Prostate gland (tissue), 2 donors: ENCODE measurements around the gene PECR. TPM values are rescaled to one million over a fixed set of nuclear protein-coding genes. Genes with fewer than 3 reads are reported as not detected.

Experiments
- DNase-seq: peaks from one replicate; pipeline ENCODE4 v3.0.0-alpha.2; 2019; ENCODE audit warnings: low spot score
- H3K27ac ChIP-seq, 2 donors: fragments of 200-600 bp; sonication (generic); 2 replicates each; pipeline ENCODE4 v1.5.1; 2017 to 2019
- H3K27me3 ChIP-seq: fragments of 200-600 bp; sonication (generic); replicated peaks from 2 replicates; pipeline ENCODE4 v1.5.1; 2019; ENCODE audit not compliant: insufficient read depth
- H3K36me3 ChIP-seq, 2 donors: fragments of 200-600 bp; sonication (generic); 1 replicate in 1 of 2; 2 replicates in 1 of 2; pipeline versions ENCODE4 v1.5.1 to v1.8.1; 2017 to 2019
- H3K4me1 ChIP-seq: fragments of 200-600 bp; sonication (generic); replicated peaks from 2 replicates; pipeline ENCODE4 v1.5.1; 2019
- H3K4me3 ChIP-seq, 2 donors: fragments of 200-600 bp; sonication (generic); 2 replicates each; pipeline ENCODE4 v1.5.1; 2017 to 2019
- H3K9me3 ChIP-seq: fragments of 200-600 bp; sonication (generic); 2 replicates; pipeline ENCODE4 v1.5.1; 2017
- CTCF ChIP-seq, 4 experiments: fragments of 200-600 bp in 2 of 4; fragments of 450-650 bp in 2 of 4; sonication (generic) in 2 of 4; IDR thresholded peaks; 1 replicate in 3 of 4; 2 replicates in 1 of 4; pipeline ENCODE4 v1.5.1; 2016 to 2019; ENCODE audit warnings: antibody characterized with exemption in 4 of 4, mild to moderate bottlenecking in 2 of 4, moderate library complexity in 2 of 4
- POLR2A ChIP-seq: fragments of 450-650 bp; IDR thresholded peaks from one replicate; pipeline ENCODE4 v1.6.1; 2016; ENCODE audit warnings: antibody characterized with exemption, mild to moderate bottlenecking
- POLR2AphosphoS5 ChIP-seq: sonication (generic); formaldehyde crosslinking; IDR thresholded peaks from one replicate; pipeline ENCODE4 v1.6.1; 2017; ENCODE audit warnings: antibody characterized with exemption
- WGBS: methylation state at CpG from one replicate; pipeline ENCODE4 v1.1.5; 2018; 5-methylcytosine and 5-hydroxymethylcytosine counted together
- intact Hi-C: fragments of 100-400 bp; cut with DNase I; formaldehyde crosslinking; loops from one replicate; pipeline ENCODE4 v1.14.2; 2022
- total RNA-seq, 2 donors: library from RNA; depleted of rRNA; stranded (reverse); fragments of >200 nt; gene quantifications; one replicate each; pipeline ENCODE4 v1.1.0, GENCODE V29; 2016

PECR gene
- total RNA-seq, 2 donors from 2014 or later, result 6.9 to 16.3 TPM

- intact Hi-C loops, result loop anchor here (10.0 kb wide), 1 partner anchor 295 kb away; the partner anchor contains the start of gene SMARCAL1
- Histone ChIP-seq H3K27me3 (no peaks in the 10 kb centered on the region), H3K27ac (no peak overlapping the region), H3K9me3 (no peaks in the 10 kb centered on the region), H3K4me1 (no peaks in the 10 kb centered on the region), H3K4me3 (no peak overlapping the region), H3K36me3 (peaks cover 0 to 13% of the 10 kb centered on the region in 2 donors)
- no peak for DNase-seq
- 73% methylated on average over 3 of the region's 3 CpGs for WGBS
- TF ChIP-seq POLR2A (no peak), POLR2AphosphoS5 (no peak), CTCF (IDR thresholded peaks at IDR 0.05) (no peak)
Observed at GRCh38 chr2:216119986-216120385, 38.4 kb upstream of the PECR start.

GRCh38 chr2:216119146-216119545 lies 37.5 kb upstream of the PECR start:
- no peak for TF ChIP-seq POLR2AphosphoS5
- TF ChIP-seq CTCF (IDR thresholded peaks at IDR 0.05), result no peak
- TF ChIP-seq POLR2A, result no peak
- 53% methylated on average over 2 of the region's 2 CpGs for WGBS
- DNase-seq, result no peak
- Histone ChIP-seq H3K9me3 (no peaks in the 10 kb centered on the region), H3K4me3 (no peak overlapping the region), H3K36me3 (peaks cover 0 to 5% of the 10 kb centered on the region in 2 donors), H3K4me1 (no peaks in the 10 kb centered on the region), H3K27ac (no peak overlapping the region), H3K27me3 (no peaks in the 10 kb centered on the region)
- intact Hi-C loops, result loop anchor here (10.0 kb wide), 1 partner anchor 296 kb away; the partner anchor contains the start of gene SMARCAL1

- H3K27ac ChIP-seq, result no peak overlapping the region
- H3K27me3 ChIP-seq, result no peaks in the 10 kb centered on the region
- H3K4me1 ChIP-seq, result no peaks in the 10 kb centered on the region
- H3K36me3 ChIP-seq, result peaks cover 0 to 4% of the 10 kb centered on the region in 2 donors
- H3K4me3 ChIP-seq, result no peak overlapping the region
- no peak for DNase-seq
- TF ChIP-seq POLR2AphosphoS5 (no peak), CTCF (IDR thresholded peaks at IDR 0.05) (no peak), POLR2A (no peak)
- intact Hi-C loops, result loop anchor here (10.0 kb wide), 1 partner anchor 296 kb away; the partner anchor contains the start of gene SMARCAL1
- H3K9me3 ChIP-seq, result no peaks in the 10 kb centered on the region
- WGBS, result 80% methylated on average over 1 of the region's 1 CpG
Observed at GRCh38 chr2:216118474-216118873, 36.9 kb upstream of the PECR start.

- Histone ChIP-seq H3K36me3 (peaks cover 0 to under 1% of the 10 kb centered on the region in 2 donors), H3K9me3 (no peaks in the 10 kb centered on the region), H3K4me1 (no peaks in the 10 kb centered on the region), H3K27ac (no peak overlapping the region), H3K27me3 (no peaks in the 10 kb centered on the region), H3K4me3 (no peak overlapping the region)
- 75% methylated on average over 4 of the region's 4 CpGs for WGBS
- intact Hi-C loops, result loop anchor here (10.0 kb wide), 1 partner anchor 297 kb away; the partner anchor contains the start of gene SMARCAL1
- DNase-seq, result no peak
- TF ChIP-seq POLR2A (no peak), POLR2AphosphoS5 (no peak), CTCF (IDR thresholded peaks at IDR 0.05) (no peak)
Observed at GRCh38 chr2:216117561-216118340, 36.1 kb upstream of the PECR start.

- Histone ChIP-seq H3K36me3 (peaks cover 0 to 3% of the 10 kb centered on the region in 2 donors), H3K4me3 (no peak overlapping the region), H3K4me1 (no peaks in the 10 kb centered on the region), H3K9me3 (no peaks in the 10 kb centered on the region), H3K27me3 (no peaks in the 10 kb centered on the region), H3K27ac (no peak overlapping the region)
- intact Hi-C loops, result loop anchor here (10.0 kb wide), 1 partner anchor 298 kb away; the partner anchor contains the start of gene SMARCAL1
- 95% methylated on average over 1 of the region's 1 CpG for WGBS
- no peak for TF ChIP-seq POLR2AphosphoS5
- TF ChIP-seq CTCF (IDR thresholded peaks at IDR 0.05), result no peak
- no peak for TF ChIP-seq POLR2A
- DNase-seq, result no peak
Observed at GRCh38 chr2:216116418-216116817, 34.8 kb upstream of the PECR start.
